GM13976 (cell line): ENCODE measurements around the gene COBL.

Experiments used
- DNase-seq: peaks from one replicate; pipeline ENCODE4 v3.0.0; 2012; ENCODE audit warnings: low spot score
- in situ Hi-C: fragments of 300-500 bp; cut with MboI; formaldehyde crosslinking; loops from one replicate; pipeline ENCODE4 v1.12.0; 2022; ENCODE audit warnings: low sequenced_read_pairs, mixed read lengths, inconsistent platforms; ENCODE audit not compliant: unreplicated experiment
- TF ChIP-seq, protein P1 (sequence below): IDR thresholded peaks from 2 replicates; pipeline ENCODE4 v1.5.1; 2012; ENCODE audit warnings: borderline replicate concordance, mild to moderate bottlenecking; ENCODE audit not compliant: insufficient read depth; ENCODE audit errors: extremely low read depth, missing control alignments, control extremely low read depth

COBL gene

DNA sequence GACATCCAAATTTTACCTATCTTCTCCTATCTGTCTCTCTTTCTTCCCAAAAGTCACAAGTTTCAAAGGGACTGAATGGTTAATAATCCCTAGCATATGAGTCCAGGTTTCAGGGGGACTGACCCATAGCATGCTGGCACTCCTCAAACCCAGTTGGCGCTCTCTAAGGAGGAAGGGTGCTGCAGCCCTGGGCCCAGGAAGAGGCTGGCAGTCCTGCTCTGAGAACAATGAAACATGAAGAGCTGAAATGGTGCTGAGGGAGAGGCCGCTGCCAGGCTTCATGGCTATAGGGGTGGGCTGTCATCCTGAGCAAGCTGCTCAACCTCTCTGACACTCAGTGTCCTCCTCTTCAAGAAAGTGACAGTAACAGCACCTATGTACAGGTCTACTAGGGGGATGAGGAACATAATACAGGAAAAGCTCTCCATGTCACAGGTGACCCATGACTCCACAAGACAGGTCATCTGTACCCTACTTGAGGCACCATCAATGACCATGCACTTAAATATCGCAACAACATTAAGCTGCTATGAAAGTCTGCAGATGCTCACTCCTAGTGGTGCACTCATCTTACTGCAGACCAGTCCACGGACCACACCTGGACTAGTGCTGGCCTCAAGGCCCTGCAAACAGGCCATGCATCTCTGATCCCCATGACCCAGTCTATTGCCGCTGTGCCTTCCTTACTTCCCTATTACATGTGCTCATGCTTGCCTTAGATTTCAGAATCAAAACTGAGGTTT, 17.0 kb downstream of the COBL start:
- TF ChIP-seq, protein P1, sequence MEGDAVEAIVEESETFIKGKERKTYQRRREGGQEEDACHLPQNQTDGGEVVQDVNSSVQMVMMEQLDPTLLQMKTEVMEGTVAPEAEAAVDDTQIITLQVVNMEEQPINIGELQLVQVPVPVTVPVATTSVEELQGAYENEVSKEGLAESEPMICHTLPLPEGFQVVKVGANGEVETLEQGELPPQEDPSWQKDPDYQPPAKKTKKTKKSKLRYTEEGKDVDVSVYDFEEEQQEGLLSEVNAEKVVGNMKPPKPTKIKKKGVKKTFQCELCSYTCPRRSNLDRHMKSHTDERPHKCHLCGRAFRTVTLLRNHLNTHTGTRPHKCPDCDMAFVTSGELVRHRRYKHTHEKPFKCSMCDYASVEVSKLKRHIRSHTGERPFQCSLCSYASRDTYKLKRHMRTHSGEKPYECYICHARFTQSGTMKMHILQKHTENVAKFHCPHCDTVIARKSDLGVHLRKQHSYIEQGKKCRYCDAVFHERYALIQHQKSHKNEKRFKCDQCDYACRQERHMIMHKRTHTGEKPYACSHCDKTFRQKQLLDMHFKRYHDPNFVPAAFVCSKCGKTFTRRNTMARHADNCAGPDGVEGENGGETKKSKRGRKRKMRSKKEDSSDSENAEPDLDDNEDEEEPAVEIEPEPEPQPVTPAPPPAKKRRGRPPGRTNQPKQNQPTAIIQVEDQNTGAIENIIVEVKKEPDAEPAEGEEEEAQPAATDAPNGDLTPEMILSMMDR, result no peak
- in situ Hi-C loops, result no loop called here
- no peak for DNase-seq

DNA sequence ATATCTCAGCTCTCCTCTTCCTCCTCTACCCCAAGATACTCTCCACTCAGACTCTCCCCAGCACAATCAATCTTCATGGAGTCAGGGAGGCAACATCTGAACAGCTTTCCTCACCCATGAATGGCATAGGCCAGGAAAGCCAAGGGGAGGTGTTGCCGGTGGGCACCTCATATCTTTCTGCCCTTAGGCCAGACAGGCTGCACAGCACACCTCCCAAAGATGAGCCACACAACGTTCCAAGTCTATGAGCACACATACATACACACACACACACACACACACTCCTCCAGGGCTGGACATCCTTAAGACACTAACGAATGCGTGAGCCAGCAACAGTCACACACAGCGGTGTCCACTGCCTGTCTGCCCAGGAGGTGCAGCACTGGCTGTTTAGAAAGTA, 17.7 kb downstream of the COBL start:
- in situ Hi-C loops, result no loop called here
- no peak for DNase-seq
- TF ChIP-seq, protein P1, result no peak

DNA sequence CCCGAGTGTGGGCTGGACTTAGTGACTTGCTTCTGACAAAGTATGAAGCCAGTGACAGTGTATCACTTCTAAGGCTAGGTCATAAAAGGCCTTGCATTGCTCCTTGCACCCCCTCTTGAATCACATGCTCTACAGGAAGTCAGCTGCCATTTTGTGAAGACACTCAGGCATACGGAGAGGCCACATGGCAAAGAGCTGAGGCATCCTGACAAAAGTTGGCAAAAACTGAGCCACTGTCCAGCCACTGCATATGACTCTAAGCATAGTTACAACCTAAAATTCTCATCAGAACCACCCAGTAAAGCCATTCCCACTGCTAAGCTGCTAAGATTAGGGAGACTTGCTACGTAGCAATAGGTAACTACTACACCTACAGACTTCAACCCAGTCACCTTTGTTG, 18.6 kb downstream of the COBL start:
- no peak for DNase-seq
- TF ChIP-seq, protein P1, result no peak
- in situ Hi-C loops, result no loop called here

DNA sequence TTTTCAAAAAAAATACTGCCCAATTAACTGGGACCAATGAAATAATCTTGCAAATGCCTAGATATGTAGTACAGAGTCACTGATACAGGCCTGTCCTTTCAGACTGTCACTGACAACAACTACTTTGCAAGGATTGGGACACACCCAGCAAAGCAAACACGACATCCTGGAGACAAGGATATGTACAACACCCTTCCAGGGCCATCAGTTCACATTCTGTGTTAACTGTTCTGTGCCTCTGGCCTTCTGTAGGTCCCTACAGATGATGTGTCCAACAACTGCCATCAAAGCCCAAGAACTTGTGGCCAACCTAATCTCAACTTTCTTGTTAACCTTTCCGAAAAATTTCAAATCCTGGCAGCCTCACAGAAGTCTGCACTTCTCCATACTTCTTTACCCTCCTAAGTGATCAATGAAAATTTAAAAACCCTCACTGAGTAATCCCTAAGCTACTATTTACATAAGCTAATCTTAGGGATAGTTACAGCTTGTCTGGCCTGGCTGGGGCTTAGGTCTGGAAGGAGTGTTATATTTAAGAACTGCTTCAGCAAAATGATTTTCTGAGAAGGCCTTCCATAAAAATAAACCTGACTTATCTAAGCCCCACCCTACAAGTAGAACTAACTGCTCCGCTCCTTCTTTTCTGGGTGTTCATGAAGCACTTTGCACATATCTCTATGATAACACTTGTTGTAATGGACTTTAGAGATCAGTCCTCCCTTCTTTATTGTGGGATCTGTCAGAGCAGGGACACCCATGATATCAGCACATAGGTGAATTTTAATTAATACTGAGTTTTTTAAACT, 21.0 kb downstream of the COBL start:
- TF ChIP-seq, protein P1, result no peak
- in situ Hi-C loops, result no loop called here
- no peak for DNase-seq

DNA sequence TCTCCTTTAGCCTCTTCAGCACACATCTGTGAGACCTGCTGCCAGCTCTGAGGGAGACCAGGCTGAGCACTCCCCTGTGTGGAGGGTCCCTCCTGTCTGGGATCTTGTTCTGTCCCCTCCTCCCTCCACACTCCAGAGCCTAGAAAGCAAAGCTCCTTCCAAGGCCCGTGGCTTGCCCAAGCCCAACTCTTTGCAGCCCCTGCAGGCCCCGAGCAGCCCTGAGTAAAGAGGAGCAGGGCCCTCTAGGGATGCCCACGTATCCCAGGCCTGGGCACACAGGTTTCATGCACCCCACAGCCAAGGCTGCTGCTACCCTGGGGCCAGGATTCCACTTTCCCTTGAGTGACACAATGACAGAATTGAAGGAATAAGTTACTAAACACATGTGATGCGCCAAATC, 24.0 kb downstream of the COBL start:
- TF ChIP-seq, protein P1, result no peak
- DNase-seq, result no peak
- in situ Hi-C loops, result no loop called here

DNA sequence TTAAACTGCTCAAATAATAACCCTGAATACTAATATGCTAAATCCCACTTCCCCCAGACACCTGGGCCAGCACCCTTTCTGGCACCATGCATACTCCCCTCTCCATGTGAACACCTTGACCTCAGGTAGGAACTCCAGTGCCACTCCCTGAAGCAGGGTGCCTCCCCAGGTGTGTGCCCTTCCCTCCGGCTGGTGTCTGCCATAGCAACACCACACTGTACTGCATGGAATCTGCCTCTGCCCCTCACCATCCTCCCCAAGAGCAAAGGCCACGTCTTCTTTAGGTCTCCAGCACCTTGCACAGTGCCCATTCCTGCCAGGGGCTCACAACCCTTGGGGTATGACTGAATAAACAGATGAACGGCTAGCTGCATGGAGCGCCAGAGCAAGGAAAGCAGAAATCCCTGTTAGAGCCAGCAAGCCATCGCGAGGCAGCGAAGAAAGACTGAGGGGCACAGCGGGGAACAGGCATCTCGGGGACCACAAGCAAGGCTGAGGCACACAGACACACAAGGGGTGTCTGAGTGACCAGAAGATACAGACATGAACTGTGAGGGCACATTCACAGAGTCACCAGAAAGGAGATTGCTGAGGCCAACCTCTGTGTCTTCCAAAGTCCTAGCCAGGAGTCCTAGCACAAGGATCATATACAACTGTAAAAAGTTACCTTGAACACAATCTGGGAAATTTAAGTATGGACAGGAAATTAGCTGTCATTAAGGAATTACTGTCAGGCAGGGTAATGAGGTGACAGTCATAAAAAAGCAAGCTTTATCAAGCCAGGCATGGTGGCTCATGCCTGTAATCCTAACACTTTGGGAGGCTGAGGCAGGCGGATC, 25.7 kb downstream of the COBL start:
- TF ChIP-seq, protein P1, result no peak

More for the DNA sequence above, 25.7 kb downstream of the COBL start:
- in situ Hi-C loops, result no loop called here
- no peak for DNase-seq
